Panc1 (cell line): ENCODE data around the gene NOTCH4. TPM values are rescaled to one million over a fixed set of nuclear protein-coding genes. Genes with fewer than 3 reads are reported as not detected.

ENCODE experiments used
- ATAC-seq: fragments of 200-7000 bp; cut with Tn5 transposase; 2 replicates; pipeline ENCODE4 v1.9.1; 2020; ENCODE audit warnings: mild to moderate bottlenecking, moderate library complexity
- BruUV-seq: library from RNA; stranded (reverse); fragments of 400-500 nt; replicated peaks from 2 replicates; lab custom pipeline; 2021; lab: Mats Ljungman, UMichigan
- CTCF ChIA-PET: fragments of 300-600 bp; sonication (Branson Sonifier 250); formaldehyde crosslinking; loops from one replicate; lab custom pipeline; 2022; ENCODE audit warnings: antibody characterized with exemption; lab: Charles Lee
- POLR2A ChIA-PET: fragments of 300-600 bp; sonication (Branson Sonifier 250); formaldehyde crosslinking; loops from one replicate; lab custom pipeline; 2022; ENCODE audit warnings: antibody characterized with exemption; lab: Charles Lee
- DNase-seq: peaks from one replicate; pipeline ENCODE4 v3.0.0-alpha.2; 2010; ENCODE audit warnings: low read depth, low spot score
- H3K27ac ChIP-seq: 2 replicates; pipeline ENCODE4 v1.5.1; 2011; ENCODE audit warnings: mild to moderate bottlenecking, low read length, inconsistent platforms
- H3K27me3 ChIP-seq: fragments of 200-500 bp; sonication (Bioruptor generic); 2 replicates; pipeline ENCODE4 v1.6.0; 2014; ENCODE audit warnings: low read length, inconsistent platforms; ENCODE audit not compliant: control insufficient read depth, insufficient read depth
- H3K36me3 ChIP-seq: fragments of 200-500 bp; sonication (Bioruptor generic); 2 replicates; pipeline ENCODE4 v1.5.1; 2014; ENCODE audit warnings: inconsistent platforms, mild to moderate bottlenecking, low read length, moderate library complexity; ENCODE audit not compliant: control insufficient read depth, insufficient read depth
- H3K4me1 ChIP-seq: 2 replicates; pipeline ENCODE4 v1.5.1; 2011; ENCODE audit warnings: inconsistent platforms, mild to moderate bottlenecking, low read length, moderate library complexity; ENCODE audit not compliant: control insufficient read depth, insufficient read depth
- H3K4me3 ChIP-seq, 2 experiments: 2 replicates each; pipeline ENCODE4 v1.5.1; 2011 to 2012; ENCODE audit warnings: low read depth in 2 of 2, low read length in 2 of 2, mild to moderate bottlenecking in 2 of 2, inconsistent platforms in 1 of 2, moderate library complexity in 1 of 2
- H3K9me3 ChIP-seq: fragments of 200-500 bp; sonication (Bioruptor generic); 2 replicates; pipeline ENCODE4 v1.5.1; 2014; ENCODE audit warnings: low read depth, mild to moderate bottlenecking, inconsistent platforms, low read length, moderate library complexity; ENCODE audit not compliant: control insufficient read depth, insufficient read depth
- POLR2AphosphoS5 ChIP-seq: IDR thresholded peaks from 2 replicates; pipeline ENCODE4 v1.6.1; 2012; ENCODE audit warnings: mild to moderate bottlenecking, low read depth, low read length, moderate library complexity
- SIN3A ChIP-seq: IDR thresholded peaks from 2 replicates; pipeline ENCODE4 v1.6.1; 2012; ENCODE audit warnings: low read depth, mild to moderate bottlenecking, low read length, moderate library complexity, borderline replicate concordance; ENCODE audit not compliant: insufficient read depth
- TCF7L2 ChIP-seq: IDR thresholded peaks from 2 replicates; pipeline ENCODE4 v1.6.1; 2011; ENCODE audit warnings: mild to moderate bottlenecking, low read depth, low read length, inconsistent platforms
- in situ Hi-C: cut with HindIII; loops from 2 replicates; pipeline ENCODE4 v1.10.0; 2016; ENCODE audit warnings: low sequenced_read_pairs, low pct_unique_long_range_greater_than_20kb
- intact Hi-C: fragments of 100-400 bp; cut with micrococcal nuclease; formaldehyde crosslinking; loops from one replicate; pipeline ENCODE4 v1.10.0; 2022; ENCODE audit not compliant: unreplicated experiment
- total RNA-seq: library from RNA; stranded (reverse); gene quantifications from one replicate; pipeline ENCODE4 v1.2.1, GENCODE V29; 2021; ENCODE audit not compliant: unreplicated experiment
- TF ChIP-seq, protein P1 (sequence below): fragments of 450-650 bp; IDR thresholded peaks from 2 replicates; pipeline ENCODE4 v1.5.1; 2017; ENCODE audit warnings: mild to moderate bottlenecking
- TF ChIP-seq, protein P2 (sequence below), 2 experiments: IDR thresholded peaks; 2 replicates each; pipeline ENCODE4 v1.6.1; 2011 to 2012; ENCODE audit warnings: low read depth in 2 of 2, control low read depth in 1 of 2, low read length in 1 of 2, mild to moderate bottlenecking in 1 of 2, moderate library complexity in 1 of 2; ENCODE audit not compliant: insufficient read depth in 1 of 2

The NOTCH4 gene
- total RNA-seq, 1 experiment from 2014 or later: 2.0 TPM

DNA sequence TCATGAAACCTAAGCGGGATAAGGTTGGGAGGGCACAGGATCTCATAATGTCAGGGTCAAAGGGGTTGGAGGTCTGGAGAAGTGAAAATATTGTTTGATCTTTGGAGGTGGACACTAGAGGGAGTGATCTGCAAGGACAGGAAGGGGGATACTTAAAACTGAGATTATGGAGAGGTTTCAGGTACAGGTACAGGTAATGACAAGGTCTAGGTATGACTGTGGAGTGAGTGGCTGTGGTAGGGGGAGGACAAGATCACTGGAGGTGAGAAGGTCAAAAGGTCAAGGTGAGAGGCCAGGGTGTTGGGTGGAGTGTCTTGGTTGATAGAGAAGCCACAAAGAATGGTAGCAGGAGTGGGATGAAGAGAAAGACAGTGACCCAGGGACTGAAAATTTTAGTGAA is 16.8 kb upstream of the NOTCH4 start:
- H3K9me3 ChIP-seq: no peaks in the 10 kb centered on the region
- CTCF ChIA-PET: no interaction called here
- no peaks in the 10 kb centered on the region for H3K36me3 ChIP-seq
- DNase-seq (no peak), ATAC-seq (no peak)
- in situ Hi-C loops: no loop called here
- no peaks in the 10 kb centered on the region for H3K27me3 ChIP-seq
- intact Hi-C loops: loop anchor here (10.0 kb wide), 2 partner anchors 464 to 544 kb away; no protein-coding TSS in a partner anchor
- POLR2A ChIA-PET: no interaction called here
- H3K4me1 ChIP-seq: no peaks in the 10 kb centered on the region
- no peak overlapping the region for H3K4me3 ChIP-seq
- TF ChIP-seq POLR2AphosphoS5: no peak
- TF ChIP-seq, protein P1, sequence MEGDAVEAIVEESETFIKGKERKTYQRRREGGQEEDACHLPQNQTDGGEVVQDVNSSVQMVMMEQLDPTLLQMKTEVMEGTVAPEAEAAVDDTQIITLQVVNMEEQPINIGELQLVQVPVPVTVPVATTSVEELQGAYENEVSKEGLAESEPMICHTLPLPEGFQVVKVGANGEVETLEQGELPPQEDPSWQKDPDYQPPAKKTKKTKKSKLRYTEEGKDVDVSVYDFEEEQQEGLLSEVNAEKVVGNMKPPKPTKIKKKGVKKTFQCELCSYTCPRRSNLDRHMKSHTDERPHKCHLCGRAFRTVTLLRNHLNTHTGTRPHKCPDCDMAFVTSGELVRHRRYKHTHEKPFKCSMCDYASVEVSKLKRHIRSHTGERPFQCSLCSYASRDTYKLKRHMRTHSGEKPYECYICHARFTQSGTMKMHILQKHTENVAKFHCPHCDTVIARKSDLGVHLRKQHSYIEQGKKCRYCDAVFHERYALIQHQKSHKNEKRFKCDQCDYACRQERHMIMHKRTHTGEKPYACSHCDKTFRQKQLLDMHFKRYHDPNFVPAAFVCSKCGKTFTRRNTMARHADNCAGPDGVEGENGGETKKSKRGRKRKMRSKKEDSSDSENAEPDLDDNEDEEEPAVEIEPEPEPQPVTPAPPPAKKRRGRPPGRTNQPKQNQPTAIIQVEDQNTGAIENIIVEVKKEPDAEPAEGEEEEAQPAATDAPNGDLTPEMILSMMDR: peak; percentile 27; the same call in 1 of the 2 replicates
- no peak overlapping the region for H3K27ac ChIP-seq
- no TSS peak for BruUV-seq

DNA sequence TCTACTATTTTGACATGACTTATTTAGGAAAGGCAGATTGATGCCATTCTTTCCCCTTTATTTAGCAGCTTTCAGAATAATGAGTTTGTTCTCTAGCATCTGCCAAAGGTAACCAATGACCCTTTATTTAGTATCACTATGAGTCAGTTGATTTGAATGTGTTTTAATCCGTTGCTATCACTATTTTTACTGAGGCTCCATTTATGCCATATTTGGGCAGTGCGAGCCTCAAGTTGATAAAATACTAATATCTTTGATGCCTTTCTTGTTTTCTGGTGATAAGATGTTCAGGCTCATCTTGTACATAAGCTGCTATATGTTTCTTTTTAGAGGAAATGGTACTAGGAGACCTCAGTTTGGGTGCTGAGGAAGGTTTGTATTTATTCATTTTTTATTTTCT is 15.6 kb upstream of the NOTCH4 start:
- Histone ChIP-seq H3K9me3 (no peaks in the 10 kb centered on the region), H3K4me3 (no peak overlapping the region), H3K27me3 (no peaks in the 10 kb centered on the region), H3K4me1 (no peaks in the 10 kb centered on the region), H3K36me3 (no peaks in the 10 kb centered on the region), H3K27ac (no peak overlapping the region)
- ChIA-PET CTCF (no interaction called here), POLR2A (no interaction called here)
- TF ChIP-seq, protein P1: no peak
- TF ChIP-seq POLR2AphosphoS5: no peak
- TF ChIP-seq, protein P2, sequence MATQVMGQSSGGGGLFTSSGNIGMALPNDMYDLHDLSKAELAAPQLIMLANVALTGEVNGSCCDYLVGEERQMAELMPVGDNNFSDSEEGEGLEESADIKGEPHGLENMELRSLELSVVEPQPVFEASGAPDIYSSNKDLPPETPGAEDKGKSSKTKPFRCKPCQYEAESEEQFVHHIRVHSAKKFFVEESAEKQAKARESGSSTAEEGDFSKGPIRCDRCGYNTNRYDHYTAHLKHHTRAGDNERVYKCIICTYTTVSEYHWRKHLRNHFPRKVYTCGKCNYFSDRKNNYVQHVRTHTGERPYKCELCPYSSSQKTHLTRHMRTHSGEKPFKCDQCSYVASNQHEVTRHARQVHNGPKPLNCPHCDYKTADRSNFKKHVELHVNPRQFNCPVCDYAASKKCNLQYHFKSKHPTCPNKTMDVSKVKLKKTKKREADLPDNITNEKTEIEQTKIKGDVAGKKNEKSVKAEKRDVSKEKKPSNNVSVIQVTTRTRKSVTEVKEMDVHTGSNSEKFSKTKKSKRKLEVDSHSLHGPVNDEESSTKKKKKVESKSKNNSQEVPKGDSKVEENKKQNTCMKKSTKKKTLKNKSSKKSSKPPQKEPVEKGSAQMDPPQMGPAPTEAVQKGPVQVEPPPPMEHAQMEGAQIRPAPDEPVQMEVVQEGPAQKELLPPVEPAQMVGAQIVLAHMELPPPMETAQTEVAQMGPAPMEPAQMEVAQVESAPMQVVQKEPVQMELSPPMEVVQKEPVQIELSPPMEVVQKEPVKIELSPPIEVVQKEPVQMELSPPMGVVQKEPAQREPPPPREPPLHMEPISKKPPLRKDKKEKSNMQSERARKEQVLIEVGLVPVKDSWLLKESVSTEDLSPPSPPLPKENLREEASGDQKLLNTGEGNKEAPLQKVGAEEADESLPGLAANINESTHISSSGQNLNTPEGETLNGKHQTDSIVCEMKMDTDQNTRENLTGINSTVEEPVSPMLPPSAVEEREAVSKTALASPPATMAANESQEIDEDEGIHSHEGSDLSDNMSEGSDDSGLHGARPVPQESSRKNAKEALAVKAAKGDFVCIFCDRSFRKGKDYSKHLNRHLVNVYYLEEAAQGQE (IDR thresholded peaks at IDR 0.05; ENCODE audit: insufficient read depth in 1 of 2, low read depth in 2 of 2, low read length in 1 of 2): no peak
- no TSS peak for BruUV-seq
- in situ Hi-C loops: no loop called here
- ATAC-seq (no peak), DNase-seq (no peak)
- intact Hi-C loops: no loop called here

DNA sequence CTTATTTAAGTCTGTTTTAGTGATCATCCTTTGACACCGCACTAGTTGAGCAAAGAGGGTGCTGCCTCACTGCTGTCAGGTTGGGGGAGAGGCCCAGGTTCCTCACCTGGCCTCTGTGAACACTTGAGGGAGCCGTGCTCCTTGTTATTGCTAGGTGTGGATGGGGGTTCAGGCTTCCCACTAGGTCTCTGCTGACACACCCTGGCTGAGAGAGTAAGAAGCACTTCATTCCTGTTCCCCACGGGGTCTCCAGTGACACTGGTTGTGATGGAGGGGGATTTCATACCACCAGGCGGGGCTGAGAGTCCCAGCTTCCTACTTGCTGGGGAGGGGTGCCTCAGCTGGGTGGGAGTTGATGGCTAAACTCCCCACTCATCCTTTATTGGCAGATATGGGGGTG is 11.1 kb upstream of the NOTCH4 start:
- no peaks in the 10 kb centered on the region for H3K27me3 ChIP-seq
- H3K4me1 ChIP-seq: no peaks in the 10 kb centered on the region
- ChIA-PET CTCF (no interaction called here), POLR2A (no interaction called here)
- TF ChIP-seq, protein P2 (IDR thresholded peaks at IDR 0.05; ENCODE audit: insufficient read depth in 1 of 2, low read depth in 2 of 2, low read length in 1 of 2): no peak
- no peak for TF ChIP-seq POLR2AphosphoS5
- TF ChIP-seq SIN3A: no peak
- TF ChIP-seq TCF7L2: no peak
- TF ChIP-seq, protein P1: 0 out of 2 replicates have a peak, but pooled peaks have one; percentile 27
- DNase-seq: no peak
- intact Hi-C loops (no loop called here), in situ Hi-C loops (no loop called here)
- no peak overlapping the region for H3K27ac ChIP-seq
- no peak for ATAC-seq
- no TSS peak for BruUV-seq
- no peak overlapping the region for H3K4me3 ChIP-seq
- no peaks in the 10 kb centered on the region for H3K9me3 ChIP-seq
- H3K36me3 ChIP-seq: no peaks in the 10 kb centered on the region
